KOPT-K1 (cell line): Measurements from ENCODE around the gene FCMR.
A peak's percentile ranks its signal among the peaks of the same experiment; 100 is the strongest.
"Not testable (repeated sequence)": the region's sequence is repeated elsewhere in the genome, so short reads cannot be mapped to it uniquely, and the experiment has no call there.

Experiments
- H3K27ac ChIP-seq: fragments of 200-600 bp; sonication (generic); 2 replicates; pipeline ENCODE4 v1.5.1; 2016; ENCODE audit warnings: antibody characterized with exemption, mild to moderate bottlenecking, low read depth, low read length; ENCODE audit not compliant: poor library complexity, severe bottlenecking
- H3K36me3 ChIP-seq: fragments of 200-600 bp; sonication (generic); 2 replicates; pipeline ENCODE4 v1.5.1; 2017; ENCODE audit warnings: antibody characterized with exemption, mild to moderate bottlenecking, low read length, moderate library complexity; ENCODE audit not compliant: insufficient read depth
- H3K9me3 ChIP-seq: fragments of 200-600 bp; sonication (generic); 2 replicates; pipeline ENCODE4 v1.5.1; 2017; ENCODE audit warnings: antibody characterized with exemption, low read length, mild to moderate bottlenecking; ENCODE audit not compliant: insufficient read depth, poor library complexity, severe bottlenecking

FCMR gene

DNA sequence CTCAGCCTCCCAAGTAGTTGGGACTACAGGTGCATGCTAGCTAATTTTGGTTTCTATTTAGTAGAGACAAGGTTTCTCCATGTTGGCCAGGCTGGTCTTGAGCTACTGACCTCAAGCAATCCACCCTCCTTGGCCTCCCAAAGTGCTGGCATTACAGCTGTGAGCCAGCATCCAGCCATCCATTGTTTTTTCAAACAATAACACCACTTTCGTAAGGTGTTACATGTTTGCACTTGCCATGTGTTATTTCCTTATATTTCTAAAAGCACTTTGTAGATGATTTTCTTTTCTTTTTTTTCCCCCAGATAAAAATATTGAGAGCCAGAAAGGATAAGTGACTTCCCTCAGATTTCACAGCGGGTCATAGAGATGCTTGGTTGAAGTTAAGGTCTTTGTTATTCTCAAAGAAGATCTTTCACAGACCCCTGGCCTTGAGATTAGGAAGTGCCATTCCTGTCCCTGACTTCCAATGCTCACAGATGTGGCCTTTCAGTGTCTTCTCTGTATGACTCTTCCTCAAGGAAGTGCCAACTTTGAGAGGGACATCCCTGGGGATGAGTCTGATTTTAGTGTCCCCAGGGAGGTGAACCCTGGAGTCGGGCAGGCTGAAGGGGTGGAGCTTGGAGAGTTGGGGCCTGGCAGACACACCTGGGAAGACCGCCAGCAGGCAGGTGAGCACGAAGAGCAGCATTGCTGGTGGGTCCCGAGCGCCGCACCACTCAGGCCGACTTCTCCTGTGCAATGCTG is 18.3 kb upstream of the FCMR start:
- no peaks in the 10 kb centered on the region for H3K9me3 ChIP-seq
- no peaks in the 10 kb centered on the region for H3K36me3 ChIP-seq
- no peak overlapping the region for H3K27ac ChIP-seq

- H3K27ac ChIP-seq = no peak overlapping the region
- H3K36me3 ChIP-seq = no peaks in the 10 kb centered on the region
- H3K9me3 ChIP-seq = no peaks in the 10 kb centered on the region
Observed at GRCh38 chr1:206939131-206939530, 17.4 kb upstream of the FCMR start.

DNA sequence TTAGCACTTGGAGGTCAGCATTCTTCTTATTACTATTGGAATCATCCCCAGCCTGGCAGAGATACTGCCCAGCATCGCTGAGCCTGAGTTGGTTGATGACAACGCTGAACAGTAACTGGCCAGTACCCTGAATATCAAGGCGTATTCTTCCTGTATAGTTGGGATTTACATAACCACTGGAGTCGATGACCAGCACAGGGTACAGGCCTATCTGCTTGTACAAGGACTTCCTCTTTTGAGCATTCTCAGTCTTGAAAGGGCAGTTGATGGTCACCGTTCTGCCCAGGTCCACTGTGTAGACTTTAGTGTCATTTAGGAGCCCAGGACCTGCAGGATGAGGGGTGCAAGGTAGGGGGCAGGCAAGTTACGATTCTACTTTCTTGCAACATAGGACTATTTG is 15.7 kb upstream of the FCMR start:
- Histone ChIP-seq H3K9me3 (no peaks in the 10 kb centered on the region), H3K36me3 (no peaks in the 10 kb centered on the region), H3K27ac (no peak overlapping the region)

DNA sequence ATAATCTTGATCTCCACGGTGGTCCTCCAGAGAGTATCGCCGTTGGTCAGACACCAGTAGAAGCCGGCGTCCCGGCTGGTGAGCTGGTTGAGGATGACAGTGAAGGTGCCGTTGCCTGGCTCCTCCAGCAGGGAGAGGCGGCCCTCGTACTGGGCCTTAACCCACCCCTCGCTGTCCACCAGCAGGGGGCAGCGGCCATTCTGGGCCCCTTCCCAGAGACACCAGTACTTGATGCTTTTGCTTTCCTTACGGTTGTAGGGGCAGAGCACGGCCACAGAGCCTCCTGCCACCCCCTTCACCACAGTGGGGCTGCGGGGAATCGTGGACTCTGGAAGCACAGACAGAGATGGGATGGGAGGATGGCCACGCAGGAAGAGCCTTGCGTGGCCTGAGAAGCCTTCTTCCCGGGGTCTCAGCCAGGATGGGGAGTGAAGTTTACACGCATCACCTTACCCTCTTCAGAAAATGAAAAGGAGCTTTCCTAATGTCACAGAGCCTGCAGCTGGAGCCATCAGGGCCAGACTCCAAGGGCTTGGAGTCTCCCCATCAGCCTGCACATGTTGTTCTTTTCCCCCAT is 13.8 kb upstream of the FCMR start:
- no peaks in the 10 kb centered on the region for H3K9me3 ChIP-seq
- no peaks in the 10 kb centered on the region for H3K36me3 ChIP-seq

DNA sequence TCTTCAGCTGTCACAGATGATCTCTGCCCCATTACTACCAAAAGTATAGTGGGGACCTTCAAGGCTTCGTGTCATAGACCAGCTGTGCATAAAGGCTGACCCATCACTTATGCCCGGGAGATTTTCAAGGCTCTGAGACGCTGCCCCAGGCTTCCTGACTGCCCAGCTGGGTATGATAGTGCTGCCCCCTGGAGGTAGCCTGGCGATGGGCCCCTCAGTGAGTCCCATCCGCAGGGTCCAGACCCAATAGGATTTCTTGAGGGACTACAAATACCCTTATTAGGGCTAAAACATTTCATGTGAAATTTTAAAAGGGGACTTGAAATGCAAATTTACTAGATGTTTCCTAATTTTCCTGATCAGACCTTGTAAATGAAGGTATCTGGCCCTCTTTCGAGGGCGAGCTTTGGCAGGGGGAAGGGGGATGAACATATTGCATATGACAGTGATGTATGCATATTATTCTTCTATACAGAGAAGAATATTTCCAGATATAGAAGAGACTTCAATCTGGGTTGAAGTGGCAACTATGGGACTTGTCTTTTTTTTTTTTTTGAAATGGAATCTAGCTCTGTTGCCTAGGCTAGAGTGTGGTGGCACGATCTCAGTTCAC is 11.7 kb upstream of the FCMR start:
- Histone ChIP-seq H3K9me3 (no peaks in the 10 kb centered on the region), H3K36me3 (no peaks in the 10 kb centered on the region), H3K27ac (no peak overlapping the region)

More for the DNA sequence above, 13.8 kb upstream of the FCMR start:
- H3K27ac ChIP-seq = no peak overlapping the region

DNA sequence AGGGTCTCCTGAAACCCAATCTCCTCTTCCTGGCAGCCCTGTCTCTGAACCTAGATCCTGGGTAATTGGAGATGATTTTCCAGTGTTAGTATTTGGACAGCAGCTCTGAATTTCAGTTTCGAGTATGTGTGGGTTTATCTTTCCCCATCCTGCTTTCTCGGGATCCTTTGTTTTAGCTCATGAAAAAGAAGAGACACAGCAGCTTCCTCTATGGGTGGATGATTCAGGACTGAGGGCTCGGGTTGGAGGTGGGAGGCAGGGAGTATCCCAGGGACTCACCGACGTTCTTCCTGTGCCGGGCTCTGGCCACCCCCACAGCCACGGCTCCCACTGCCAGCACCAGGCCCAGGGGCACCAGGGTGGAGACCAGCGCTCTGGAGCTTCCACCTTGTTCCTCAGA is 10.4 kb upstream of the FCMR start:
- Histone ChIP-seq H3K9me3 (no peaks in the 10 kb centered on the region), H3K36me3 (no peaks in the 10 kb centered on the region), H3K27ac (no peak overlapping the region)

GRCh38 chr1:206931709-206932108 is 10.0 kb upstream of the FCMR start:
- no peaks in the 10 kb centered on the region for H3K36me3 ChIP-seq
- H3K27ac ChIP-seq = no peak overlapping the region
- no peaks in the 10 kb centered on the region for H3K9me3 ChIP-seq

DNA sequence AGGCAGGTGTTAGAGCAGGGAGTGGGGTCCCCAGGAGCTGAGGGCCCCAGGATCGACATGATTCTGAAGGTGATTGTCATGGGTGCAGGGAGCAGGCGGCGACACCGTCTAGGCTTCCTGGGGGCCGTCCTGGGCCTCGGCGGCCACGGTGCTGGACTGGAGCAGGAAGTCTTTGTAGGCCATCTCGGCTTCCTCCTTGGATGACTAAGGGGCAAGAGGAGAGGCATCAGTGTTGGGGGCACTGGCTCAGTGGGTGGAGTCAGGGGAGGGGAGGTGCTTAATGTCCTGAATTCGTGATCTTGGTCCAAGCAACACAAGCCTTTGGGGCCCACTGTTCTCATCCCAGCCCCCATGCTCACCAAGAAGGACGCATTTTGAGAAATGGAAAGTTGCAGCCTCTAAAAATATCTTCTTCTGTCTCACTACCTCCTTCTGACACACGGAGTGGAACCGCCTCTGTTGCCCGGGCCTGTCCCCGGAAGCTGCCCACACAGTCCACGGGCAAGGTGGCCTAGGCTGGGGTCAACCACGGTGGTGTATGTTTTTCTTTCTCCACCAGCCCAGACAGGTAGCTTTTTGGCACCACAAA is 8.6 kb upstream of the FCMR start:
- Histone ChIP-seq H3K27ac (no peak overlapping the region), H3K36me3 (no peaks in the 10 kb centered on the region), H3K9me3 (no peaks in the 10 kb centered on the region)

- H3K9me3 ChIP-seq = no peaks in the 10 kb centered on the region
- no peak overlapping the region for H3K27ac ChIP-seq
- no peaks in the 10 kb centered on the region for H3K36me3 ChIP-seq
Observed at GRCh38 chr1:206929524-206929923, 7.8 kb upstream of the FCMR start.

- Histone ChIP-seq H3K36me3 (no peaks in the 10 kb centered on the region), H3K9me3 (no peaks in the 10 kb centered on the region), H3K27ac (no peak overlapping the region)
Observed at GRCh38 chr1:206926286-206926685, 4.5 kb upstream of the FCMR start.

GRCh38 chr1:206925106-206925736 is 3.5 kb upstream of the FCMR start:
- Histone ChIP-seq H3K27ac (no peak overlapping the region), H3K36me3 (no peaks in the 10 kb centered on the region), H3K9me3 (no peaks in the 10 kb centered on the region)

- peak overlapping the region; percentile 88 for H3K27ac ChIP-seq
- H3K9me3 ChIP-seq = no peaks in the 10 kb centered on the region
- no peaks in the 10 kb centered on the region for H3K36me3 ChIP-seq
Observed at GRCh38 chr1:206924592-206925105, 2.9 kb upstream of the FCMR start.

GRCh38 chr1:206923961-206924557 is 2.3 kb upstream of the FCMR start:
- H3K27ac ChIP-seq = peak overlapping the region; percentile 88
- not testable (repeated sequence) for H3K9me3 ChIP-seq, H3K36me3 ChIP-seq

GRCh38 chr1:206923009-206923960 is 1.5 kb upstream of the FCMR start:
- no peaks in the 10 kb centered on the region for H3K9me3 ChIP-seq
- H3K27ac ChIP-seq = peak overlapping the region; percentile 88
- H3K36me3 ChIP-seq = no peaks in the 10 kb centered on the region
